ENCODE measurements around the gene KIF3A. TPM values are rescaled to one million over a fixed set of nuclear protein-coding genes. Genes with fewer than 3 reads are reported as not detected.

KIF3A gene
- polyA plus RNA-seq, 3 donors = 1.3 to 4.9 (median 1.9) TPM

- H3K27ac ChIP-seq (ENCODE audit: low read depth, low read length) = no peak overlapping the region
- WGBS, 3 donors = 81 to 92% (median 90%) methylated on average over 13 of the region's 13 CpGs
Measured at GRCh38 chr5:132759114-132760048, 22.0 kb upstream of the KIF3A start.

GRCh38 chr5:132758451-132758850, 21.1 kb upstream of the KIF3A start:
- WGBS, 3 donors = 87 to 95% (median 89%) methylated on average over 13 of the region's 13 CpGs

GRCh38 chr5:132756542-132756941, 19.2 kb upstream of the KIF3A start:
- H3K27ac ChIP-seq (ENCODE audit: low read depth, low read length) = no peak overlapping the region
- WGBS, 3 donors = 86 to 91% (median 87%) methylated on average over 5 of the region's 5 CpGs

More at GRCh38 chr5:132758451-132758850, 21.1 kb upstream of the KIF3A start:
- no peak overlapping the region for H3K27ac ChIP-seq (ENCODE audit: low read depth, low read length)

- no peak overlapping the region for H3K27ac ChIP-seq (ENCODE audit: low read depth, low read length)
Measured at GRCh38 chr5:132754947-132755346, 17.6 kb upstream of the KIF3A start.

GRCh38 chr5:132754111-132754510, 16.8 kb upstream of the KIF3A start:
- H3K27ac ChIP-seq (ENCODE audit: low read depth, low read length) = no peak overlapping the region
- WGBS, 3 donors = 94 to 96% (median 95%) methylated on average over 4 of the region's 4 CpGs

- WGBS, 3 donors = 54 to 89% (median 86%) methylated on average over 2 of the region's 2 CpGs
- H3K27ac ChIP-seq (ENCODE audit: low read depth, low read length) = no peak overlapping the region
Measured at GRCh38 chr5:132753135-132753987, 16.0 kb upstream of the KIF3A start.

GRCh38 chr5:132752581-132753125, 15.3 kb upstream of the KIF3A start:
- 91 to 94% (median 93%) methylated on average over 1 of the region's 1 CpG for WGBS, 3 donors
- no peak overlapping the region for H3K27ac ChIP-seq (ENCODE audit: low read depth, low read length)

- 91 to 95% (median 94%) methylated on average over 5 of the region's 5 CpGs for WGBS, 3 donors
- H3K27ac ChIP-seq (ENCODE audit: low read depth, low read length) = no peak overlapping the region
Measured at GRCh38 chr5:132751971-132752580, 14.7 kb upstream of the KIF3A start.

GRCh38 chr5:132751444-132751843, 14.1 kb upstream of the KIF3A start:
- 52 to 77% (median 55%) methylated on average over 7 of the region's 7 CpGs for WGBS, 3 donors
- no peak overlapping the region for H3K27ac ChIP-seq (ENCODE audit: low read depth, low read length)

GRCh38 chr5:132750471-132751230, 13.3 kb upstream of the KIF3A start:
- H3K27ac ChIP-seq (ENCODE audit: low read depth, low read length) = no peak overlapping the region
- WGBS, 3 donors = 72 to 84% (median 83%) methylated on average over 10 of the region's 10 CpGs

GRCh38 chr5:132749506-132749905, 12.2 kb upstream of the KIF3A start:
- 95 to 98% (median 96%) methylated on average over 2 of the region's 2 CpGs for WGBS, 3 donors
- H3K27ac ChIP-seq (ENCODE audit: low read depth, low read length) = no peak overlapping the region

GRCh38 chr5:132748522-132749000, 11.2 kb upstream of the KIF3A start:
- WGBS, 3 donors = 93 to 95% (median 94%) methylated on average over 10 of the region's 10 CpGs
- H3K27ac ChIP-seq (ENCODE audit: low read depth, low read length) = no peak overlapping the region

- H3K27ac ChIP-seq (ENCODE audit: low read depth, low read length) = no peak overlapping the region
- WGBS, 3 donors = 36 to 40% (median 39%) methylated on average over 62 to 76 of the region's 76 CpGs
Measured at GRCh38 chr5:132747616-132748440, 10.5 kb upstream of the KIF3A start.

GRCh38 chr5:132746954-132747615, 9.7 kb upstream of the KIF3A start, which contains the start of gene CCNI2:
CCNI2 (plus strand) TSS chr5:132747426; CDS start chr5:132747496, 70 bp downstream.
- 2 to 3% (median 2%) methylated on average over 38 to 59 of the region's 59 CpGs for WGBS, 3 donors
- H3K27ac ChIP-seq (ENCODE audit: low read depth, low read length) = no peak within 1 kb of the TSS

GRCh38 chr5:132746592-132746953, 9.2 kb upstream of the KIF3A start:
- 24 to 27% (median 26%) methylated on average over 3 of the region's 3 CpGs for WGBS, 3 donors
- no peak overlapping the region for H3K27ac ChIP-seq (ENCODE audit: low read depth, low read length)

GRCh38 chr5:132744659-132745058, 7.3 kb upstream of the KIF3A start:
- H3K27ac ChIP-seq (ENCODE audit: low read depth, low read length) = no peak overlapping the region
- 70 to 85% (median 74%) methylated on average over 2 of the region's 2 CpGs for WGBS, 3 donors
